Activated naive CD8-positive, alpha-beta T cell treated with anti-CD3 and anti-CD28 coated beads, Interleukin-2, amount 50 U/mL, for 24 hours (primary cell): ENCODE measurements around the gene KDM2B.
A peak's percentile ranks its signal among the peaks of the same experiment; 100 is the strongest.

Experiments used
- ATAC-seq: fragments of 150-1000 bp; cut with Tn5 transposase; one replicate; pipeline ENCODE4 v1.10.0; 2021
- DNase-seq: peaks from one replicate; pipeline ENCODE4 v3.0.0; 2021
- H3K27ac Mint-ChIP-seq: one replicate; pipeline ENCODE4 v1.8.0; 2021; ENCODE audit warnings: mild to moderate bottlenecking, mixed read lengths
- H3K27me3 Mint-ChIP-seq: one replicate; pipeline ENCODE4 v1.8.0; 2021; ENCODE audit warnings: mixed read lengths
- H3K36me3 Mint-ChIP-seq: one replicate; pipeline ENCODE4 v1.8.0; 2021; ENCODE audit warnings: low read depth, mixed read lengths
- H3K4me1 Mint-ChIP-seq: one replicate; pipeline ENCODE4 v1.8.0; 2021; ENCODE audit warnings: mixed read lengths
- H3K4me3 Mint-ChIP-seq: one replicate; pipeline ENCODE4 v1.8.0; 2021; ENCODE audit warnings: mild to moderate bottlenecking, moderate library complexity, mixed read lengths
- H3K9me3 Mint-ChIP-seq: one replicate; pipeline ENCODE4 v1.8.0; 2021; ENCODE audit warnings: mixed read lengths

The KDM2B gene

GRCh38 chr12:121532503-121533393 is 48.1 kb downstream of the KDM2B start:
- Mint-ChIP-seq H3K27ac (no peak overlapping the region), H3K4me1 (peaks cover 69% of the 10 kb centered on the region)

GRCh38 chr12:121531356-121531750 is 49.5 kb downstream of the KDM2B start:
- Mint-ChIP-seq H3K4me3 (peak overlapping the region; percentile 52), H3K36me3 (peaks cover 18% of the 10 kb centered on the region), H3K9me3 (no peaks in the 10 kb centered on the region), H3K4me1 (peaks cover 60% of the 10 kb centered on the region), H3K27me3 (no peaks in the 10 kb centered on the region), H3K27ac (peak overlapping the region; percentile 77)
- DNase-seq (no peak), ATAC-seq (no peak)

More at GRCh38 chr12:121532503-121533393, 48.1 kb downstream of the KDM2B start:
- Mint-ChIP-seq H3K9me3 (no peaks in the 10 kb centered on the region), H3K27me3 (no peaks in the 10 kb centered on the region), H3K4me3 (no peak overlapping the region), H3K36me3 (peaks cover 18% of the 10 kb centered on the region)
- ATAC-seq (no peak), DNase-seq (no peak)

- Mint-ChIP-seq H3K4me3 (peak overlapping the region; percentile 52), H3K9me3 (no peaks in the 10 kb centered on the region)
These were observed 50.0 kb downstream of the KDM2B start for GRCh38 chr12:121530600-121531355.

DNA sequence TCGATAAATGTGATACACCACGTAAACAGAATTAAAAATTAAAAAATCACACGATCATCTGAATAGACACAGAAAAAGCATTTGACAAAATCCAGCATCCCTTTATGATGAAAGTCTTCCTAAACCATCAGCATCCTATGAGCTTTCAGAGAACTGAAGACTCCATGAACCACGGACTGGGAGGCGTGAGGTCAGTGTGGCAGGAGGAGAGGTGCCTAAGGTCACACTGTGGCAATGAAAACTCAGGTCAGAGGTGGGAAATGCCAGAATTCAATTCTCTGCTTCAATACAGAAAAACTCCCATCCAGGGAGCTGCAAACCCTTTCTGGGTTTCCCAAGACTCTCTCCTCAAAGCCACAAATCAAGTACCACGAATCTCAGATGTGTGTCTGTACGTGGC is 51.6 kb downstream of the KDM2B start:
- no peak for DNase-seq
- peaks cover 38% of the 10 kb centered on the region for H3K4me1 Mint-ChIP-seq
- no peaks in the 10 kb centered on the region for H3K9me3 Mint-ChIP-seq
- peaks cover 18% of the 10 kb centered on the region for H3K36me3 Mint-ChIP-seq
- H3K27me3 Mint-ChIP-seq = no peaks in the 10 kb centered on the region
- ATAC-seq = no peak
- no peak overlapping the region for H3K27ac Mint-ChIP-seq
- no peak overlapping the region for H3K4me3 Mint-ChIP-seq

More at GRCh38 chr12:121530600-121531355, 50.0 kb downstream of the KDM2B start:
- Mint-ChIP-seq H3K27ac (peak overlapping the region; percentile 77), H3K27me3 (no peaks in the 10 kb centered on the region), H3K4me1 (peaks cover 54% of the 10 kb centered on the region), H3K36me3 (peaks cover 18% of the 10 kb centered on the region)
- ATAC-seq (peak; percentile 48), DNase-seq (peak; percentile 63)

GRCh38 chr12:121525411-121525810 is 55.4 kb downstream of the KDM2B start:
- Mint-ChIP-seq H3K27ac (no peak overlapping the region), H3K27me3 (no peaks in the 10 kb centered on the region), H3K4me3 (no peak overlapping the region), H3K36me3 (peaks cover under 1% of the 10 kb centered on the region), H3K9me3 (no peaks in the 10 kb centered on the region), H3K4me1 (peaks cover 17% of the 10 kb centered on the region)
- no peak for DNase-seq
- ATAC-seq = no peak

DNA sequence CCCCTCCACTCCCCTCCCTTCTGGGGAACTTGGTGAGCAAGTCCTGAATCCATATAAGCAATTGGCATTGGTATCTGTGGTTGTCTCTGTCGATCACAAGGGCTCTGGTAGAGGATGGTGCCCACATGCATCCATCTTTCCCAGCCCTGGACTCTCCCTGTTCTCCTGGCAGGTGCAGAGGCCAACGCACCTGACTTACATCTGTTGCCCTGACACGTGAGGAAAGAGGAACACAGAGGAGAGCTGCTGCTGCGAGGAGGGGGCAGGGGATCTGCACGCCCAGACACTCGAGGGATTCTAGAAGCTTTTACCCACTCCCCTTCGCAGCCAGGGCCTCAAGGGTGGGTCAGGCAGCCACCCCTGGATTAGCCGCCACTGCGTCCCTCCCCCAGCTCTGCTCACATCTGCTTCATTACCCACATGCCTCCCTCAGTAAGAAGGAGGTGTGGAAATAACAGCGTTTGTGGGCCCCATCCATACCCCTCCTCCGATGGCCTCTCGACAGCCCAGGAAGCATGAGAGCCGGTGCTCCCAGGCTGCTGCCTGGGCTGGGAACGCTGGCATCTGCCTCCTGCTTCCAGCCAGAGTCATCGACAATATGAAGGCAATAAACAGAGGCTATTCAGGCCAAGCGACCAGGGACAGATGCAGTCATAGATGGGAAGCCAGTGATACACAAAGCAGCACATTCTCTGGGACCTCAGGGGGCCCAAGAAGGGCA is 56.5 kb downstream of the KDM2B start:
- no peak overlapping the region for H3K27ac Mint-ChIP-seq
- no peak for ATAC-seq
- DNase-seq = no peak
- H3K9me3 Mint-ChIP-seq = no peaks in the 10 kb centered on the region
- peaks cover 2% of the 10 kb centered on the region for H3K36me3 Mint-ChIP-seq
- peaks cover 11% of the 10 kb centered on the region for H3K4me1 Mint-ChIP-seq
- no peak overlapping the region for H3K4me3 Mint-ChIP-seq
- H3K27me3 Mint-ChIP-seq = no peaks in the 10 kb centered on the region

DNA sequence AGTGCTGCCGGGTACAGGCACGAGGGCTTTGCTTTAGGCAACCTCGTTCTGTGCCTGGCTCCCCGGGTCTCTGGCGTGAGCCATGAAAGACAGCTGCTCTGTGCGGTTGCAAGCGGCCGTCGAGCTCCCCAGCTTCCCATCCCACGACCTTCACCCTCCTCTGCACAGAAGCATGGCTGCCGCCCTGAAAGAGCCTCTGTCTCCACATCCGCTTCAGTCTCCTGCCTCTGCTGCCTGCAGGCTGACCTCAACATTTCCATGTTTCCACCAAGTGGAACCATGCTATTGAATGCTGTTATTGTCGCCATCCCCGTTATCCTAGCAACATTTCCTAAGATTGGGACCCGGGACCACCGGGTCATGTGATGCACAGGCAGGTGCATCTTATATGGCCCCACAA is 57.1 kb downstream of the KDM2B start:
- DNase-seq (no peak), ATAC-seq (no peak)
- Mint-ChIP-seq H3K4me3 (no peak overlapping the region), H3K9me3 (no peaks in the 10 kb centered on the region), H3K36me3 (peaks cover 3% of the 10 kb centered on the region), H3K27ac (no peak overlapping the region), H3K27me3 (no peaks in the 10 kb centered on the region), H3K4me1 (peaks cover 6% of the 10 kb centered on the region)

DNA sequence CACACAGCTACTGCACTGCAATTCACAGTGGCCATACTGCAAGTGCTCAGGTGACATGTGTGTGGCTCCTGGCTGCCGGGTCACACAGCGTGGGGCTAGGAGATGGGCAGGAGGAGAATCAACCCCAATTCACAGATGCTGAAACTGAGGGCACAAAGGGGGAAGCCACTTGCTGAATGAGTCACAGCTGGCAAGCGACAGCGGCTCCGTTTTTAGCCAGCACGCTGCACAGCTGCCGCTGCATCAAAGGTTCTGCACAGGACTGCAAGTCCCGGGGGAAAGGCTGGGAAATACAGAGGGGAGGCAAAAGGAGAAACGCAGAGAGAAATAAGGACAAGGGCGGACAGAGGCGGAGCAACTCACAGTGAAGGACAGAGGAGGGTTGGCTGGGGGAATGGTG is 57.9 kb downstream of the KDM2B start:
- DNase-seq (no peak), ATAC-seq (peak; percentile 15)
- Mint-ChIP-seq H3K4me3 (no peak overlapping the region), H3K36me3 (peaks cover 3% of the 10 kb centered on the region), H3K4me1 (peaks cover 6% of the 10 kb centered on the region), H3K9me3 (no peaks in the 10 kb centered on the region), H3K27me3 (no peaks in the 10 kb centered on the region), H3K27ac (no peak overlapping the region)

GRCh38 chr12:121520586-121521086 is 60.2 kb downstream of the KDM2B start:
- DNase-seq (no peak), ATAC-seq (no peak)
- Mint-ChIP-seq H3K27me3 (no peaks in the 10 kb centered on the region), H3K9me3 (no peaks in the 10 kb centered on the region), H3K27ac (no peak overlapping the region), H3K4me3 (no peak overlapping the region), H3K4me1 (peaks cover 6% of the 10 kb centered on the region), H3K36me3 (peaks cover 7% of the 10 kb centered on the region)

DNA sequence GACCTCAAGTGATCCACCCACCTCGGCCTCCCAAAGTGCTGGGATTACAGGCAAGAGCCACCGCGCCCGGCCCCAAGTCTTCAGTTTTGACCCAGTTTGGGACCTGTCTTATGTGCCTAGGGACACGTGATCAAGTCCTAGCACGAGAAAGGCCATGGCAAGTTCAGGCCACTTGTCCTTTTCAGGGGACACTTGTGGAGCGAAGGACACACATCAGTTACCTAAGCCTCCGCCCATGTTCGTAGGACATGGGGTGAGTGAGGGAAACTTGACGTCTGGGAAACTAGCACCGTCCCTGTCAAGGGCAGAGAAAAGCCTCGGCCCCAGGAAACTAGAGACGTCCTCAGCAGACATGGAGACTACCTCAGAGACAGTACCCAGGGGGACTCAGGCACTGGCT is 60.7 kb downstream of the KDM2B start:
- DNase-seq (no peak), ATAC-seq (no peak)
- Mint-ChIP-seq H3K9me3 (no peaks in the 10 kb centered on the region), H3K36me3 (peaks cover 7% of the 10 kb centered on the region), H3K27ac (no peak overlapping the region), H3K4me3 (no peak overlapping the region), H3K4me1 (peaks cover 8% of the 10 kb centered on the region), H3K27me3 (no peaks in the 10 kb centered on the region)

- Mint-ChIP-seq H3K9me3 (no peaks in the 10 kb centered on the region), H3K27ac (no peak overlapping the region), H3K4me1 (peaks cover 11% of the 10 kb centered on the region), H3K4me3 (no peak overlapping the region), H3K27me3 (no peaks in the 10 kb centered on the region), H3K36me3 (peaks cover 7% of the 10 kb centered on the region)
- ATAC-seq (no peak), DNase-seq (no peak)
These were observed 61.6 kb downstream of the KDM2B start for GRCh38 chr12:121519227-121519626.

- Mint-ChIP-seq H3K36me3 (peaks cover 7% of the 10 kb centered on the region), H3K4me3 (no peak overlapping the region), H3K27ac (no peak overlapping the region), H3K4me1 (peaks cover 9% of the 10 kb centered on the region), H3K9me3 (no peaks in the 10 kb centered on the region), H3K27me3 (no peaks in the 10 kb centered on the region)
- no peak for DNase-seq
- ATAC-seq = no peak
These were observed 62.2 kb downstream of the KDM2B start for GRCh38 chr12:121518656-121519055.

- ATAC-seq = no peak
- Mint-ChIP-seq H3K9me3 (no peaks in the 10 kb centered on the region), H3K36me3 (peaks cover 7% of the 10 kb centered on the region), H3K27me3 (no peaks in the 10 kb centered on the region), H3K27ac (no peak overlapping the region), H3K4me1 (peaks cover 7% of the 10 kb centered on the region), H3K4me3 (no peak overlapping the region)
- DNase-seq = no peak
These were observed 64.3 kb downstream of the KDM2B start for GRCh38 chr12:121516437-121517011.

DNA sequence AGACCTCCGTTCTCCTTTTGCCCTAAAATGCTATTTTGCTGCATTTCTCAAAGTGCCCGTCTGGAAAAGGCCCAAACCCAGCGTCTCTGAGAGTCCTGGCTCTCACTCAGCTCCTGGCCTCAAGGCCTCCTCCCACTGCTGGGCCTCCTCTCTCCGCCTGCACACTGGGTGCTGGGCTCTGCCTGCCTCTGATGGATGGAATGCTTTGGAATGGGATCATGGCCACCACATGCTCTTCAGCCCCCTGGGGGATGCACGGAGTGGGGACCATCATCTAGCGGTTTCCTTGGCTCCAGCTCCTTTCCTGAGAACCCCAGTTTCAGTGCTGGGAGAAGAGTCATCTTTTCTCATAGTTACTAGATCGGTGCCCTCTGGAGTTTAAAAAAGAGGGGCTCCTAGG is 65.2 kb downstream of the KDM2B start:
- Mint-ChIP-seq H3K36me3 (peaks cover 7% of the 10 kb centered on the region), H3K27me3 (no peaks in the 10 kb centered on the region), H3K4me1 (peaks cover 7% of the 10 kb centered on the region), H3K9me3 (no peaks in the 10 kb centered on the region), H3K4me3 (no peak overlapping the region), H3K27ac (no peak overlapping the region)
- ATAC-seq (no peak), DNase-seq (no peak)
